Keratinocyte (primary cell): ENCODE results near the gene PRKACA. TPM values are rescaled to one million over a fixed set of nuclear protein-coding genes. Genes with fewer than 3 reads are reported as not detected.

Experiments
- DNase-seq: peaks from one replicate; pipeline ENCODE4 v3.0.0-alpha.2; 2011; ENCODE audit warnings: low read depth, missing footprints, low spot score
- FAIRE-seq: peaks from 2 replicates; lab custom pipeline; 2011; peaks lifted over from hg19 to GRCh38; lab: Jason Lieb, UNC
- H2AFZ ChIP-seq: 2 replicates; pipeline ENCODE4 v1.6.0; 2012; ENCODE audit warnings: low read length, control low read depth, inconsistent platforms; ENCODE audit not compliant: control insufficient read depth
- H3K27ac ChIP-seq: 2 replicates; pipeline ENCODE4 v1.5.1; 2011; ENCODE audit warnings: low read length; ENCODE audit not compliant: control insufficient read depth, insufficient read depth
- H3K27me3 ChIP-seq: 3 replicates; pipeline ENCODE4 v1.6.0; 2011; ENCODE audit warnings: low read length; ENCODE audit not compliant: control insufficient read depth, insufficient read depth; ENCODE audit errors: extremely low read depth
- H3K36me3 ChIP-seq, 2 experiments: 2 replicates in 1 of 2; 3 replicates in 1 of 2; pipeline ENCODE4 v1.5.1; 2011; ENCODE audit warnings: low read length in 2 of 2, mild to moderate bottlenecking in 1 of 2; ENCODE audit not compliant: control insufficient read depth in 2 of 2, insufficient read depth in 2 of 2; ENCODE audit errors: extremely low read depth in 1 of 2
- H3K4me1 ChIP-seq: 3 replicates; pipeline ENCODE4 v1.5.1; 2011; ENCODE audit warnings: low read length; ENCODE audit not compliant: control insufficient read depth, insufficient read depth; ENCODE audit errors: extremely low read depth
- H3K4me2 ChIP-seq: 3 replicates; pipeline ENCODE4 v1.6.0; 2011; ENCODE audit warnings: low read depth, low read length; ENCODE audit not compliant: control insufficient read depth, insufficient read depth; ENCODE audit errors: extremely low read depth
- H3K4me3 ChIP-seq, 3 experiments: fragments of 200-600 bp in 1 of 3; sonication (generic) in 1 of 3; 2 replicates in 2 of 3; 3 replicates in 1 of 3; pipeline ENCODE4 v1.5.1; 2011 to 2016; ENCODE audit warnings: low read length in 3 of 3, mild to moderate bottlenecking in 3 of 3, control low read depth in 2 of 3, inconsistent platforms in 1 of 3, low read depth in 1 of 3, mixed read lengths in 1 of 3, mixed run types in 1 of 3, moderate library complexity in 1 of 3; ENCODE audit not compliant: control insufficient read depth in 2 of 3, insufficient read depth in 2 of 3; ENCODE audit errors: extremely low read depth in 1 of 3
- H3K79me2 ChIP-seq: 2 replicates; pipeline ENCODE4 v1.6.0; 2012; ENCODE audit warnings: low read length; ENCODE audit not compliant: control insufficient read depth, insufficient read depth
- H3K9ac ChIP-seq: 3 replicates; pipeline ENCODE4 v1.6.0; 2011; ENCODE audit warnings: low read length; ENCODE audit not compliant: control insufficient read depth, insufficient read depth; ENCODE audit errors: extremely low read depth
- H3K9me1 ChIP-seq: 3 replicates; pipeline ENCODE4 v1.6.0; 2011; ENCODE audit warnings: low read length; ENCODE audit not compliant: control insufficient read depth, insufficient read depth; ENCODE audit errors: extremely low read depth
- H3K9me3 ChIP-seq: 2 replicates; pipeline ENCODE4 v1.5.1; 2012; ENCODE audit warnings: low read depth, low read length; ENCODE audit not compliant: control insufficient read depth
- H4K20me1 ChIP-seq: 3 replicates; pipeline ENCODE4 v1.6.0; 2011; ENCODE audit warnings: low read length; ENCODE audit not compliant: control insufficient read depth, insufficient read depth; ENCODE audit errors: extremely low read depth
- EZH2 ChIP-seq: IDR thresholded peaks from one replicate; pipeline ENCODE4 v1.6.1; 2012; ENCODE audit warnings: inconsistent platforms, mild to moderate bottlenecking, low read length, moderate library complexity
- dilution Hi-C: fragments of 300-500 bp; cut with MboI; formaldehyde crosslinking; loops from one replicate; pipeline ENCODE4 v1.7.0; 2020; ENCODE audit warnings: low sequenced_read_pairs; ENCODE audit not compliant: extremely low pct_ligation_motif_present
- polyA plus RNA-seq, 5 experiments: library from polyadenylated mRNA; depleted of rRNA in 3 of 5; stranded (reverse) in 3 of 5; stranded (forward) in 1 of 5; unstranded in 1 of 5; fragments of >200 nt; gene quantifications; 1 replicate in 1 of 5; 2 replicates in 3 of 5; 3 replicates in 1 of 5; pipeline versions ENCODE4 v1.2.1 to v1.2.3, GENCODE V29; 2011 to 2012; ENCODE audit warnings: missing spikeins in 2 of 5, low read depth in 1 of 5, low replicate concordance in 1 of 5
- TF ChIP-seq, protein P1 (sequence below), 3 experiments: IDR thresholded peaks in 1 of 3; conservative IDR thresholded peaks in 1 of 3; optimal IDR thresholded peaks in 1 of 3; 2 replicates in 2 of 3; 3 replicates in 1 of 3; pipeline versions ENCODE3 to v1.5.1; 2011; ENCODE audit warnings: low read length in 3 of 3, mild to moderate bottlenecking in 3 of 3, moderate library complexity in 2 of 3, control low read depth in 1 of 3, inconsistent platforms in 1 of 3; ENCODE audit not compliant: insufficient read depth in 2 of 3; ENCODE audit errors: extremely low read depth in 1 of 3

The PRKACA gene
- polyA plus RNA-seq, 1 donor (not counting 4 experiments of a cell fraction or from before 2014, with no cell fraction given) = 13.7 TPM

DNA sequence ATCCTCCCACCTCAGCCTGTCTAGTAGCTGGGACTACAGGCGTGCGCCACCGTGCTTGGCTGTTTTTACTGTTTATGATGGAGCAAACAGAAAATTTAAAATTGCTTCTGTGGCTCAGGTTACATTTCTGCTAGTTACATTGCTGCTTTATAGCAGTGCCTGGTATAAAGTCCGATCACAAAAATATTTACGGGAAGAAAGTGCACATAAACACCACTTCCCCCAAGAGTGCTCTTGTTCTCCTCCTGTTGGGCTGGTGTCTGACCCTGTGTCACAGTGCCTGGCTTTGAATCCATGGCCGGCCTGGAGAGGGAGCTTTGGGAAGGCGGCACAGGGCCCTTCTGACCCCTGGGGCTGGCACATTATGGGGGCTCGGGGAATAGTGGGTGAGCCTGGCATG, 11.9 kb downstream of the PRKACA start:
- Histone ChIP-seq H3K9me1 (no peaks in the 10 kb centered on the region), H3K4me3 (no peak overlapping the region), H4K20me1 (no peaks in the 10 kb centered on the region), H3K36me3 (peaks cover 6 to 16% of the 10 kb centered on the region in 2 experiments), H3K79me2 (no peaks in the 10 kb centered on the region), H3K9ac (no peak overlapping the region), H3K27me3 (no peaks in the 10 kb centered on the region), H3K27ac (no peak overlapping the region), H3K9me3 (no peaks in the 10 kb centered on the region), H3K4me2 (no peak overlapping the region), H2AFZ (no peak overlapping the region), H3K4me1 (peaks cover 3% of the 10 kb centered on the region)
- FAIRE-seq (no peak), DNase-seq (no peak)
- TF ChIP-seq, protein P1, sequence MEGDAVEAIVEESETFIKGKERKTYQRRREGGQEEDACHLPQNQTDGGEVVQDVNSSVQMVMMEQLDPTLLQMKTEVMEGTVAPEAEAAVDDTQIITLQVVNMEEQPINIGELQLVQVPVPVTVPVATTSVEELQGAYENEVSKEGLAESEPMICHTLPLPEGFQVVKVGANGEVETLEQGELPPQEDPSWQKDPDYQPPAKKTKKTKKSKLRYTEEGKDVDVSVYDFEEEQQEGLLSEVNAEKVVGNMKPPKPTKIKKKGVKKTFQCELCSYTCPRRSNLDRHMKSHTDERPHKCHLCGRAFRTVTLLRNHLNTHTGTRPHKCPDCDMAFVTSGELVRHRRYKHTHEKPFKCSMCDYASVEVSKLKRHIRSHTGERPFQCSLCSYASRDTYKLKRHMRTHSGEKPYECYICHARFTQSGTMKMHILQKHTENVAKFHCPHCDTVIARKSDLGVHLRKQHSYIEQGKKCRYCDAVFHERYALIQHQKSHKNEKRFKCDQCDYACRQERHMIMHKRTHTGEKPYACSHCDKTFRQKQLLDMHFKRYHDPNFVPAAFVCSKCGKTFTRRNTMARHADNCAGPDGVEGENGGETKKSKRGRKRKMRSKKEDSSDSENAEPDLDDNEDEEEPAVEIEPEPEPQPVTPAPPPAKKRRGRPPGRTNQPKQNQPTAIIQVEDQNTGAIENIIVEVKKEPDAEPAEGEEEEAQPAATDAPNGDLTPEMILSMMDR (optimal IDR thresholded peaks at IDR 0.05 in 1 of 3, IDR thresholded peaks at IDR 0.05 in 1 of 3, conservative IDR thresholded peaks at IDR 0.05 in 1 of 3; ENCODE audit: extremely low read depth in 1 of 3, insufficient read depth in 2 of 3, low read length in 3 of 3) = no peak
- no peak for TF ChIP-seq EZH2
- dilution Hi-C loops = no loop called here

DNA sequence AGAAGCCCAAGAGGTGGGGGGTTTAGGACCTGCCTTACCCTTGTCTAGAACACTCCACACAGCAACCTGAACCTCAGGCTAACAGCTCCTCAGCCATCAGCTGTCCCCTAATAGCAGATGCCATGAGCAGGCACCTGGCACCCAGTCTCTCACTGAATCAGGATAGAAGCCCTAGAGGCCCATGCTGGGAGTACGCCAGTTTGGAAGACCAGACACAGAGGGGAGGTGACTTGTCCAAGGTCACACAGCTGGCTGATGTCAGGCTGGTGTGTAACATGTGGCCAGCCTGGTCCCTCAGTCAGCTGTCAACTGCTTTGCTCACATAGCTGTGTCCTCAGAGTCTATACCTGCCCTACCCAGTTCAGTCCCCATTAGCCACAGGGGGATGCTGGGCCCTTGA, 14.3 kb downstream of the PRKACA start:
- peaks cover 3% of the 10 kb centered on the region for H3K4me1 ChIP-seq
- peaks cover 6 to 18% of the 10 kb centered on the region in 2 experiments for H3K36me3 ChIP-seq
- no peak overlapping the region for H3K9ac ChIP-seq
- H3K27me3 ChIP-seq = no peaks in the 10 kb centered on the region
- no peak for DNase-seq
- H3K4me2 ChIP-seq = no peak overlapping the region
- FAIRE-seq = no peak
- dilution Hi-C loops = no loop called here
- H3K27ac ChIP-seq = no peak overlapping the region
- no peak for TF ChIP-seq EZH2
- TF ChIP-seq, protein P1 (optimal IDR thresholded peaks at IDR 0.05 in 1 of 3, IDR thresholded peaks at IDR 0.05 in 1 of 3, conservative IDR thresholded peaks at IDR 0.05 in 1 of 3; ENCODE audit: extremely low read depth in 1 of 3, insufficient read depth in 2 of 3, low read length in 3 of 3) = no peak
- H3K9me3 ChIP-seq = no peaks in the 10 kb centered on the region
- no peaks in the 10 kb centered on the region for H3K9me1 ChIP-seq
- H3K79me2 ChIP-seq = no peaks in the 10 kb centered on the region
- no peak overlapping the region for H3K4me3 ChIP-seq
- no peaks in the 10 kb centered on the region for H4K20me1 ChIP-seq
- no peak overlapping the region for H2AFZ ChIP-seq
